Stimulated activated CD4-positive, alpha-beta T cell treated with anti-CD3 and anti-CD28 coated beads, Interleukin-4, amount 100 ng/mL, for 48 hours (primary cell): ENCODE results near the gene CCDC74B.
"Not testable (repeated sequence)": the region's sequence is repeated elsewhere in the genome, so short reads cannot be mapped to it uniquely, and the experiment has no call there.

Source experiments
- DNase-seq, 2 donors: peaks; one replicate each; pipeline ENCODE4 v3.0.0-alpha.2; 2020; ENCODE audit warnings: low read depth in 2 of 2

CCDC74B gene

GRCh38 chr2:130150181-130151144 lies 5.6 kb upstream of the CCDC74B start:
- no peak for DNase-seq

- DNase-seq = not testable (repeated sequence)
Observed at GRCh38 chr2:130148515-130148914, 3.6 kb upstream of the CCDC74B start.

GRCh38 chr2:130143266-130144039 lies 1.5 kb downstream of the CCDC74B start:
- DNase-seq = not testable (repeated sequence)

GRCh38 chr2:130142396-130143265 lies 2.3 kb downstream of the CCDC74B start:
- not testable (repeated sequence) for DNase-seq

GRCh38 chr2:130141645-130142370 lies 3.1 kb downstream of the CCDC74B start:
- not testable (repeated sequence) for DNase-seq

GRCh38 chr2:130141002-130141401 lies 3.9 kb downstream of the CCDC74B start:
- DNase-seq = not testable (repeated sequence)

- DNase-seq = not testable (repeated sequence)
Observed at GRCh38 chr2:130140516-130140915, 4.4 kb downstream of the CCDC74B start.

GRCh38 chr2:130139331-130140280 lies 5.3 kb downstream of the CCDC74B start:
- not testable (repeated sequence) for DNase-seq

GRCh38 chr2:130138841-130139251 lies 6.1 kb downstream of the CCDC74B start:
- DNase-seq = not testable (repeated sequence)

GRCh38 chr2:130138326-130138725 lies 6.6 kb downstream of the CCDC74B start:
- DNase-seq = not testable (repeated sequence)

GRCh38 chr2:130137118-130137517 lies 7.8 kb downstream of the CCDC74B start:
- DNase-seq = not testable (repeated sequence)

GRCh38 chr2:130136546-130136945 lies 8.4 kb downstream of the CCDC74B start:
- DNase-seq = not testable (repeated sequence)

GRCh38 chr2:130135692-130136541 lies 9.0 kb downstream of the CCDC74B start:
- no peak for DNase-seq

- DNase-seq = not testable (repeated sequence)
Observed at GRCh38 chr2:130129120-130129829, 15.6 kb downstream of the CCDC74B start, which contains the start of gene POTEF. Gene POTEF, minus strand, starts transcription at chr2:130129222. Its CDS starts 8,707 bp downstream, at chr2:130120515.

- DNase-seq = not testable (repeated sequence)
Observed at GRCh38 chr2:130128464-130128863, 16.4 kb downstream of the CCDC74B start.

- not testable (repeated sequence) for DNase-seq
Observed at GRCh38 chr2:130127726-130128125, 17.2 kb downstream of the CCDC74B start.

GRCh38 chr2:130120924-130121323 lies 24.0 kb downstream of the CCDC74B start:
- not testable (repeated sequence) for DNase-seq
